Skeletal muscle satellite cell (primary cell): ENCODE measurements around the gene RASSF7.
A peak's percentile ranks its signal among the peaks of the same experiment; 100 is the strongest.

Source experiments
- H3K27me3 ChIP-seq: 2 replicates; pipeline ENCODE4 v1.7.0; 2013; ENCODE audit warnings: low read length; ENCODE audit not compliant: control insufficient read depth, insufficient read depth
- H3K36me3 ChIP-seq: 2 replicates; pipeline ENCODE4 v1.7.0; 2013; ENCODE audit warnings: mild to moderate bottlenecking, control low read depth, low read length; ENCODE audit not compliant: insufficient read depth
- H3K4me1 ChIP-seq: 2 replicates; pipeline ENCODE4 v1.7.0; 2013; ENCODE audit warnings: low read length; ENCODE audit not compliant: control insufficient read depth, insufficient read depth
- H3K4me2 ChIP-seq: 2 replicates; pipeline ENCODE4 v1.7.0; 2013; ENCODE audit warnings: mild to moderate bottlenecking, low read length
- H3K4me3 ChIP-seq: 2 replicates; pipeline ENCODE4 v1.7.0; 2013; ENCODE audit warnings: low read length
- H3K9ac ChIP-seq: 2 replicates; pipeline ENCODE4 v1.7.0; 2013; ENCODE audit warnings: mild to moderate bottlenecking, low read depth, low read length, moderate library complexity
- H3K9me3 ChIP-seq: replicated peaks from 2 replicates; pipeline ENCODE4 v1.7.0; 2013; ENCODE audit warnings: mild to moderate bottlenecking, control low read depth, low read length

RASSF7 gene

GRCh38 chr11:528166-528814 is 32.5 kb upstream of the RASSF7 start:
- H3K4me1 ChIP-seq: peaks cover 8% of the 10 kb centered on the region
- H3K9ac ChIP-seq: no peak overlapping the region
- peaks cover 16% of the 10 kb centered on the region for H3K36me3 ChIP-seq
- no peak overlapping the region for H3K4me2 ChIP-seq
- H3K27me3 ChIP-seq: no peaks in the 10 kb centered on the region
- no peak overlapping the region for H3K4me3 ChIP-seq
- no peaks in the 10 kb centered on the region for H3K9me3 ChIP-seq

- peaks cover 23% of the 10 kb centered on the region for H3K36me3 ChIP-seq
- no peak overlapping the region for H3K4me3 ChIP-seq
- no peaks in the 10 kb centered on the region for H3K27me3 ChIP-seq
- no peak overlapping the region for H3K4me2 ChIP-seq
- H3K9ac ChIP-seq: no peak overlapping the region
- H3K4me1 ChIP-seq: peaks cover 11% of the 10 kb centered on the region
- H3K9me3 ChIP-seq: no peaks in the 10 kb centered on the region
Observed at GRCh38 chr11:528815-529727, 31.7 kb upstream of the RASSF7 start.

GRCh38 chr11:529728-530411 is 30.9 kb upstream of the RASSF7 start:
- Histone ChIP-seq H3K36me3 (peaks cover 23% of the 10 kb centered on the region), H3K4me1 (peaks cover 14% of the 10 kb centered on the region), H3K4me3 (no peak overlapping the region), H3K4me2 (no peak overlapping the region), H3K27me3 (no peaks in the 10 kb centered on the region), H3K9ac (no peak overlapping the region), H3K9me3 (no peaks in the 10 kb centered on the region)

- Histone ChIP-seq H3K4me3 (no peak overlapping the region), H3K36me3 (peaks cover 23% of the 10 kb centered on the region)
Observed at GRCh38 chr11:530960-531831, 29.6 kb upstream of the RASSF7 start.

GRCh38 chr11:531919-532526 is 28.7 kb upstream of the RASSF7 start:
- Histone ChIP-seq H3K4me2 (no peak overlapping the region), H3K4me3 (no peak overlapping the region), H3K9me3 (no peaks in the 10 kb centered on the region), H3K4me1 (peaks cover 24% of the 10 kb centered on the region), H3K36me3 (peaks cover 23% of the 10 kb centered on the region), H3K27me3 (no peaks in the 10 kb centered on the region), H3K9ac (no peak overlapping the region)

More at GRCh38 chr11:530960-531831, 29.6 kb upstream of the RASSF7 start:
- no peaks in the 10 kb centered on the region for H3K27me3 ChIP-seq
- H3K4me1 ChIP-seq: peaks cover 18% of the 10 kb centered on the region
- H3K9ac ChIP-seq: no peak overlapping the region
- H3K9me3 ChIP-seq: no peaks in the 10 kb centered on the region
- no peak overlapping the region for H3K4me2 ChIP-seq

GRCh38 chr11:532527-532985 is 28.2 kb upstream of the RASSF7 start:
- Histone ChIP-seq H3K36me3 (peaks cover 23% of the 10 kb centered on the region), H3K9ac (no peak overlapping the region), H3K4me3 (no peak overlapping the region), H3K4me1 (peaks cover 30% of the 10 kb centered on the region), H3K9me3 (no peaks in the 10 kb centered on the region), H3K27me3 (no peaks in the 10 kb centered on the region), H3K4me2 (no peak overlapping the region)

GRCh38 chr11:532986-533585 is 27.7 kb upstream of the RASSF7 start:
- Histone ChIP-seq H3K9me3 (no peaks in the 10 kb centered on the region), H3K27me3 (no peaks in the 10 kb centered on the region), H3K4me2 (no peak overlapping the region), H3K9ac (no peak overlapping the region), H3K4me3 (no peak overlapping the region), H3K36me3 (peaks cover 23% of the 10 kb centered on the region), H3K4me1 (peaks cover 31% of the 10 kb centered on the region)

- Histone ChIP-seq H3K36me3 (peaks cover 23% of the 10 kb centered on the region), H3K9ac (peak overlapping the region; percentile 87), H3K9me3 (no peaks in the 10 kb centered on the region), H3K4me3 (peak overlapping the region; percentile 98), H3K27me3 (no peaks in the 10 kb centered on the region), H3K4me2 (peak overlapping the region; percentile 87), H3K4me1 (peaks cover 28% of the 10 kb centered on the region)
Observed at GRCh38 chr11:533586-534395, 27.0 kb upstream of the RASSF7 start.

- H3K36me3 ChIP-seq: peaks cover 23% of the 10 kb centered on the region
- peaks cover 24% of the 10 kb centered on the region for H3K4me1 ChIP-seq
- H3K4me2 ChIP-seq: peak overlapping the region; percentile 87
- no peaks in the 10 kb centered on the region for H3K27me3 ChIP-seq
- peak overlapping the region; percentile 87 for H3K9ac ChIP-seq
- H3K4me3 ChIP-seq: peak overlapping the region; percentile 98
- H3K9me3 ChIP-seq: no peaks in the 10 kb centered on the region
Observed at GRCh38 chr11:534396-535209, 26.2 kb upstream of the RASSF7 start.
